Motor neuron (in vitro differentiated cells): Measurements from ENCODE around the gene CLEC18A. TPM values are rescaled to one million over a fixed set of nuclear protein-coding genes. Genes with fewer than 3 reads are reported as not detected.
A peak's percentile ranks its signal among the peaks of the same experiment; 100 is the strongest.
"Not testable (repeated sequence)": the region's sequence is repeated elsewhere in the genome, so short reads cannot be mapped to it uniquely, and the experiment has no call there.

Experiments
- ATAC-seq, 8 experiments: fragments of 200-7000 bp; cut with Tn5 transposase; replicated peaks in 6 of 8; 2 replicates each; pipeline ENCODE4 v1.8.0; 2021; ENCODE audit warnings: mild to moderate bottlenecking in 8 of 8, moderate library complexity in 8 of 8
- H3K27ac ChIP-seq, 2 donors: fragments of 250-450 bp; sonication (Bioruptor Pico); 2 replicates each; pipeline ENCODE4 v1.9.0; 2021; ENCODE audit warnings: antibody characterized with exemption in 2 of 2, mild to moderate bottlenecking in 2 of 2, moderate library complexity in 1 of 2
- H3K4me1 ChIP-seq, 2 donors: fragments of 250-450 bp; sonication (Bioruptor Pico); replicated peaks in 1 of 2; 2 replicates each; pipeline ENCODE4 v1.6.1; 2021; ENCODE audit warnings: antibody characterized with exemption in 2 of 2, mild to moderate bottlenecking in 2 of 2, moderate library complexity in 1 of 2
- H3K4me3 ChIP-seq, 5 donors: fragments of 250-450 bp; sonication (Bioruptor Pico); 2 replicates each; pipeline ENCODE4 v1.9.0; 2021; ENCODE audit warnings: antibody characterized with exemption in 5 of 5, mild to moderate bottlenecking in 5 of 5, moderate library complexity in 4 of 5
- WGBS, 10 experiments: fragments of 450-650 bp; shearing (Covaris generic); methylation state at CpG; one replicate each; pipeline ENCODE4 v1.0.0; 2022; 5-methylcytosine and 5-hydroxymethylcytosine counted together
- in situ Hi-C, 9 experiments: fragments of 400-800 bp; cut with MboI; loops; one replicate each; pipeline ENCODE4 v1.15.0; 2021; ENCODE audit warnings: low sequenced_read_pairs in 9 of 9, low pct_unique_long_range_greater_than_20kb in 2 of 9; ENCODE audit not compliant: unreplicated experiment in 9 of 9
- total RNA-seq, 8 experiments: library from RNA; unstranded; fragments of 300-600 nt; gene quantifications; 2 replicates each; pipeline versions ENCODE4 v1.2.3 to v1.2.4, GENCODE V29; 2022

Gene CLEC18A
- total RNA-seq, 8 experiments from 2014 or later: 0.71 to 4.8 (median 1.5) TPM

GRCh38 chr16:69967688-69968087 lies 16.6 kb downstream of the CLEC18A start:
- in situ Hi-C loops, ATAC-seq, H3K4me1 ChIP-seq, H3K27ac ChIP-seq, H3K4me3 ChIP-seq: not testable (repeated sequence)
- WGBS, 10 experiments: no CpG with 5 or more reads among the region's 5 CpGs

- WGBS, 10 experiments: no CpG with 5 or more reads among the region's 10 CpGs
- in situ Hi-C loops, H3K4me1 ChIP-seq, ATAC-seq, H3K27ac ChIP-seq, H3K4me3 ChIP-seq: not testable (repeated sequence)
These were observed 17.0 kb downstream of the CLEC18A start for GRCh38 chr16:69968125-69968524.

DNA sequence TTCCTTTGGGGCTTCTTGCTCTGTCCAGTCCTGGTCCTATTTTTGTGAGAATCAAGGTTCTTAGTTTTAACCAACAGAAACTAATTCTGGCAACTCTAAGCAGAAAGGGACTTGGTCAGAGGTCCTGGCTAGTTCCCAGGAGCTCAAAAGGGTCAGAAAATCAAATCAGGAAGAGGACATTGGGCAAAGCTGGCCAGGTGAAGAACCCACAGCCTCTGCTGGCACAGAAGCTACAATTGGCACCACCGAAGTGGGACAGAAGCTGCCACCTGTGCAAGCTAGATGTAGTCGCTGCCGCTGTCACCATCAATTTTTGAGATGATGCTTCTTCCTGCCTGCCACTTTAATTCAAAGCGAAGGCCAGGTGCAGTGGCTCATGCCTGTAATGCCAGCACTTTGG lies 18.5 kb downstream of the CLEC18A start:
- H3K27ac ChIP-seq, in situ Hi-C loops: not testable (repeated sequence)
- WGBS, 10 experiments: no CpG with 5 or more reads among the region's 4 CpGs

GRCh38 chr16:69972120-69972519 lies 21.0 kb downstream of the CLEC18A start:
- 53 to 96% (median 77%) methylated on average over 2 to 4 of the region's 7 CpGs; no CpG with 5 or more reads in 4 of the 10 experiments for WGBS, 10 experiments
- ATAC-seq, in situ Hi-C loops, H3K27ac ChIP-seq, H3K4me3 ChIP-seq, H3K4me1 ChIP-seq: not testable (repeated sequence)

More for the DNA sequence above, 18.5 kb downstream of the CLEC18A start:
- not testable (repeated sequence) for H3K4me3 ChIP-seq, ATAC-seq, H3K4me1 ChIP-seq

GRCh38 chr16:69972935-69973334 lies 21.8 kb downstream of the CLEC18A start:
- H3K27ac ChIP-seq, H3K4me3 ChIP-seq, in situ Hi-C loops, ATAC-seq, H3K4me1 ChIP-seq: not testable (repeated sequence)
- no CpG with 5 or more reads among the region's 8 CpGs for WGBS, 10 experiments

DNA sequence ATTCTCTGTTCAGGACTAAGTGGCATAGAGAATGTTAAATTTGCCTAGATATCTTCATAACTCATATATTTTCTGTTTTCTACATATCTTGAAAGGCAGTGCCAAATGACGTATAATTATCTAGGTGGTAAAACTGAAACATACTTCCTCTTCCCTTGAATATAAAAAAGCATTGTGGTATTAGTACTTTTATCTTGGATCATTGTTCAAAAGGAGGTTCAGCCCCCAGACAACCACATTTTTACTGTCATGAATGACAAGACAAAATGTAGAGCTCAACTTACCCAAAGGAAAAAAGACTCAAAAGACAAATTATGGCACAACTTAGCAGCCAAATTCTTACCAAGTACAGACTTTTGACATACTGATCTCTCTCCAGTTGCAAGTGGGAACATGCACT lies 34.1 kb downstream of the CLEC18A start:
- H3K4me3 ChIP-seq, in situ Hi-C loops, H3K4me1 ChIP-seq, H3K27ac ChIP-seq, ATAC-seq: not testable (repeated sequence)
- WGBS, 10 experiments: no CpG with 5 or more reads among the region's 1 CpG

GRCh38 chr16:69997956-69998355 lies 46.8 kb downstream of the CLEC18A start:
- ATAC-seq, H3K27ac ChIP-seq, H3K4me1 ChIP-seq, in situ Hi-C loops, H3K4me3 ChIP-seq: not testable (repeated sequence)
- WGBS, 10 experiments: 43 to 100% methylated on average over 1 of the region's 3 CpGs; no CpG with 5 or more reads in 8 of the 10 experiments

DNA sequence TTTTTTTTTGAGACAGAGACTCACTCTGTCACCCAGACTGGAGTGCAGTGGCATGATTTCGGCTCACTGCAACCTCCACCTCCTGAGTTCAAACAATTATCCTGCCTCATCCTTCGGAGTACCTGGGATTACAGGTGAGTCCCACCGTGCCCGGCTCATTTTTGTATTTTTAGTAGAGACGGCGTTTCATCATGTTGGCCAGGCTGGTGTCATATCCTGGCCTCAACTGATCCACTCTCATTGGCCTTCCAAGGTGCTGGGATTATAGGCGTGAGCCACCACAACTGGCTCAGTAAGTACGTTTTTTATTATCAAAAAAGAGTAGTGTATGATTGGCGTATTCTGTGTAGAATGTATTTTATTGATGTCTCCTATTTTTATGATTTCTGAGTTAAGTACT lies 48.7 kb downstream of the CLEC18A start:
- 100% methylated on average over 2 to 4 of the region's 9 CpGs; no CpG with 5 or more reads in 7 of the 10 experiments for WGBS, 10 experiments
- ATAC-seq, H3K4me1 ChIP-seq, H3K27ac ChIP-seq, H3K4me3 ChIP-seq, in situ Hi-C loops: not testable (repeated sequence)

GRCh38 chr16:70003511-70003910 lies 52.4 kb downstream of the CLEC18A start:
- ATAC-seq, H3K27ac ChIP-seq, in situ Hi-C loops, H3K4me3 ChIP-seq, H3K4me1 ChIP-seq: not testable (repeated sequence)
- WGBS, 10 experiments: no CpG with 5 or more reads among the region's 2 CpGs

DNA sequence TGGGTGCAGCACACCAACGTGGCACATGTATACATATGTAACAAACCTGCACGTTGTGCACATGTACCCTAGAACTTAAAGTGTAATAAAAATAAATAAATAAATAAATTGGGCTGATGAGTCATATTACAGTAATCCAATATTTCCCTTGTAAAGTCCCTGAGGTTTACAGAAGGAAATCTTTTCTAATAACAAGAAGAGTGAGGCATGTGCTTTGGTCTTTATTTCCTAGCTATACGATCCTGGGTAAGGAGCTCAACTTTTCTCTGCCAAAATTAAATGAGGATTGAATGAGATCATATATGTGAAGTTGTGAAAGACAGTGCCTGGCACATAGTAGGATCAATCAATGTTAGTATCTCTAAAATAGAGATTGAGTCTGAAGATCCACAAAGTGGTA lies 57.5 kb downstream of the CLEC18A start:
- WGBS, 10 experiments: no CpG with 5 or more reads among the region's 3 CpGs
- ATAC-seq, in situ Hi-C loops, H3K4me3 ChIP-seq, H3K27ac ChIP-seq, H3K4me1 ChIP-seq: not testable (repeated sequence)

- ATAC-seq, in situ Hi-C loops, H3K4me3 ChIP-seq, H3K27ac ChIP-seq, H3K4me1 ChIP-seq: not testable (repeated sequence)
- 100% methylated on average over 1 to 3 of the region's 8 CpGs; no CpG with 5 or more reads in 8 of the 10 experiments for WGBS, 10 experiments
These were observed 59.5 kb downstream of the CLEC18A start for GRCh38 chr16:70010615-70011014.

DNA sequence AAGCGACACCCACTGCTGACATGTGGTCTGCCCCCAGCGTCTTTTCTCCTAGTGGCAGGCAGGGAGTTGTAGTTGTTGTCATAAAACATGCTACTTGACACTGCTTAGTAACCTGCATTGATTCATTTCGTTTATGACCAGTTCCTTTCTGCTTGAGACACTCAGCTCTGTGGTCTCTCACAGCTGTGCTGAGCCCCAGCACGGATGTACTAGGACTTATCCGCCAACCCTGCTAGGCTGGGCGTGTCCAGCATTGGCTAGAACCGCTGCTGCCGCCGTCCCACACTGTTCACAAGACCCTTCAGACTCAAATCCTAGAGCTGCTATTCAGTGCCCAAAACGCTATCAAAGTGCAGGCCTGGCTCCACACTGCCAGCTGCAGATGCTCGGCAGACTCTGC lies 60.0 kb downstream of the CLEC18A start:
- WGBS, 10 experiments: 80% methylated on average over 1 of the region's 11 CpGs; no CpG with 5 or more reads in 9 of the 10 experiments
- H3K27ac ChIP-seq, H3K4me3 ChIP-seq, H3K4me1 ChIP-seq, in situ Hi-C loops: not testable (repeated sequence)
- peak in 7 of 8 experiments; percentile 32 to 97 (median 76) for ATAC-seq

- H3K4me3 ChIP-seq, H3K27ac ChIP-seq, ATAC-seq, H3K4me1 ChIP-seq, in situ Hi-C loops: not testable (repeated sequence)
- WGBS, 10 experiments: 33 to 83% methylated on average over 1 of the region's 11 CpGs; no CpG with 5 or more reads in 8 of the 10 experiments
These were observed 61.2 kb downstream of the CLEC18A start for GRCh38 chr16:70012354-70012753.

- H3K27ac ChIP-seq, in situ Hi-C loops, ATAC-seq, H3K4me3 ChIP-seq, H3K4me1 ChIP-seq: not testable (repeated sequence)
- no CpG with 5 or more reads among the region's 11 CpGs for WGBS, 10 experiments
These were observed 61.8 kb downstream of the CLEC18A start for GRCh38 chr16:70012951-70013350.
